GM21390 (cell line): Measurements from ENCODE around the gene CDC42EP4.
"Not testable (repeated sequence)": the region's sequence is repeated elsewhere in the genome, so short reads cannot be mapped to it uniquely, and the experiment has no call there.

ENCODE experiments used
- ATAC-seq: cut with Tn5 transposase; IDR thresholded peaks from one replicate; pipeline ENCODE4 v1.9.1; 2021; ENCODE audit not compliant: unreplicated experiment

CDC42EP4 gene

DNA sequence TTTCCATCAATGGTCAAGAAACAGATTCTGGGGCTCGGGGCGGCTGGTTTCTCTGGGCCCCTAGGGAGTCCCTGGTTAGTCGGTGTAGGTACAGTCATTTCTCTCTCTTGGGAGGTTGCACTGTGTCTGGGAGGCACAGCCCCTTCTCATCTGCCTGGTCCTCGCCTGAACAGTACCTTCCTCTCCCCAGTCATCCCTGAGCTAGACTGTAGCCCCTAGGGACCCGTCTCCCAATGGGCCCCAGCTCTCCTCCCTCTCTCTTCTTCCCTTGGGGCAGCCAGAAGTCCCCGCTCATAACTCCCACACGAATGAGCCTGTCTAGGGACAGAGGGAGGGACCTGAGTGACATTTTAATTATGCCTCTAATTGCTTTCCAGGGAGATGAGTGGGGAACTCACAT lies 29.9 kb downstream of the CDC42EP4 start:
- peak; percentile 89 for ATAC-seq

DNA sequence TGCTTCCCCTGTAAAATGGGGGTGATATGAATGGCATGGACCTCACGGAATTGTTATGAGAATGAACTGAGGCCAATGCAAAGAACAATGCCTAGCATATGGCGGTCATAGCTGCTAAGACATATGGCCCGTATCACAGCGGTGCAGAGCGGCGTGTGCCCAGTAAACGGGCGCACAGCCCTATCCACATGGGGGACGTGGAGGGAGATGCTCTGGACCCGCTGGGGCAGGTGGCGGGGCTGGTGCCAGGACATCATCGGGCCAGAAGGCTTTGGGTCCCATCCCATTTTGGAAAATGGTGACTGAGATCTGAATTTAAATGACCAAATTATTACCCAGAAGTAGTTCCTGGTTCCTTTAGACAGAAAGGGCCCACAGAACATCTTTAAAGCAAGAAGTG lies 31.6 kb downstream of the CDC42EP4 start:
- no peak for ATAC-seq

DNA sequence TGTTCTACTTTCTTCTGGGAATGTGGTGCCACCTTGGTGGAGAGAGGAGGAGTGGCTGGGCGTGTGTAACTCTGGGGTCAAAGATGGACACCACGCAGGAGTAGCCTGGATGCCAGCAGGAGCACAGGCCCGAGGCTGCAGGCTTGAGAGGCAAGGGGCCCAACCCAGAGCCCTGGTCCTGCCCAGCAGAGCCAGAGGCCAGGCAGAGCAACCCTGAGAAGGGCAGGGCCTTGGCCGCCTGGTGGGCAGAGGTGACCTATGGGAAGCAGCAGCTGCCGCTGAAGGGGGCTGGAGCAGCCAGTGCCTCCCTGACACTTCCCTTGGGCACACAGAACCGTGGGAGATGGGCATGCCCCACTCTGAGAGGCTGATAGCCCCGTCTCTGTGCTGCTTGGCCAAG lies 32.1 kb downstream of the CDC42EP4 start:
- no peak for ATAC-seq

DNA sequence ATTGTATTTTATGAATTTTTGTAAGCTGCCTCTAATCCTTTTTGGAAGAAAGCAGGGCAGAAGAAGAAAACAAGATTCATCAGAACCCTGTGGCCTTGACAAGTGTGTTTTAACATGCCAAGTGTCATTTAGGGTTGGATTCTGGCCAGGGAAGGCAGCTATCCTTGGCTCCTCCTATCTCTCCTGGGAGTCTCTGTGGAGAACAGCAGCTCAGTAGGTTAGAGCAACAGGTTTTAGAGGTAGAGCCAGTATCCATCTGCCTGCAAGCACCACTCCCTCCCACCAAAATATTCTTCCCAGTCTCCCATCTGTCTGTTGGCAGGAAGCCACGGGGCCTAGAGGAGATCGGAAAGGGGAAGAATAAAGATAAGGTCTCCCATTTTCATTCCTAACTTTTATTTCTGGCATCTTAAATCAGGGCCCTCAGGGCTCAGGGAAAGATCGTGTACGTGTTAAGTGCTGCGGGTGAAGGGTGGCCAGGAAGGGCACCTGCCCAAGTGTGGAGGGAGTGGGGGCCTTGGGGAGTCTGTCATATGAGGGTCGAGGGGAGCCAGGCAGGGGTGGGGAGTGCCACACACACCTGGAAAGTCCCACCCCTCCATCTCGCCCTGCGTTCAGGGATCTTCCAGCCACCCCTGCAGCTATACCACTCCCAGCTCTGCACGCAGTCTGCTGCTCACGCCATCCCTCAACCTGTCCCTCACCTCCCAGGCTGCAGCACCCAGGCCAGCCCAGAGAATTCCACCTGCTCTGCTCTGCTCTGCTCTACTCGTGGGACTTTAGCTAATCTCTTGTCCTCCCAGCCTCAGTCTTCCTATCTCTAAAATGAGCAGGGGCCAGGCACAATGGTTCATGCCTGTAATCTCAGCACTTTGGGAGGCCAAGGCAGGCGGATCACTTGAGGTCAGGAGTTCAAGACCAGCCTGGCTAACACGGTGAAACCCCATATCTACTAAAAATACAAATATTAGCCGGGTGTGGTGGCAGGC lies 33.0 kb downstream of the CDC42EP4 start:
- no peak for ATAC-seq

DNA sequence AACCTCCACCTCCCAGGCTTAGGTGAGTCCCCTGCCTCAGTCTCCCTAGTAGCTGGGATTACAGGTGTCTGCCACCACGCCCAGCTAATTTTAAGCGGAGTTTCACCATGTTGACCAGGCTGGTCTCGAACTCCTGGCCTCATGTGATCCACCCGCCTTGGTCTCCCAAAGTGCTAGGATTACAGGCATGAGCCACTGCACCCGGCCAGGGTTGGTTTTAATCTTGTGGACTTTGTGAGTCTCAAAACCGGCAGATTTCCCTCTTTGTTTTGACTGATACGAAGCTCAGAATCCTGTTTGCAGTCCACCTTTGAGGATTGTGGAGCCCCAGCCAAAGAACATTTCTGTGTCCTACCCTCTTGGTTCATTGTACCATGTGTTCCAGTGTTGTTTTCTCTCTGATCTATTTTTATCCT lies 33.7 kb downstream of the CDC42EP4 start:
- no peak for ATAC-seq

DNA sequence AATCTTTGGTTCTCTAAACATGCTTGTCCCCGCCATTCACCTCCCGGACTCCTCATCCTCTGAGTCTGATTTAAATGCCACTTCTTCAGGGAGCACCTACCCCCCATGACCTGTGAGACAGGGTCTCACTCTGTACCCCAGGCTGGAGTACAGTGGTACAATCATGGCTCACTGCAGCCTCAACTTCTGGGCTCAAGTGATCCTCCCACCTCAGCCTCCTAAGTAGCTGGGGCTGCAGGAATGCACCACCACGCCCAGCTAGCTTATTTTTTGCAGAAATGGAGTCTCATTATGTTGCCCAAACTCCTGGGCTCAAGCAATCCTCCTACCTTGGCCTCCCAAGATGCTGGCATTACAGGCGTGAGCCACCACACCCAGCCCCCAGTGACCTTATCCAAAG lies 37.3 kb downstream of the CDC42EP4 start:
- ATAC-seq, result no peak

DNA sequence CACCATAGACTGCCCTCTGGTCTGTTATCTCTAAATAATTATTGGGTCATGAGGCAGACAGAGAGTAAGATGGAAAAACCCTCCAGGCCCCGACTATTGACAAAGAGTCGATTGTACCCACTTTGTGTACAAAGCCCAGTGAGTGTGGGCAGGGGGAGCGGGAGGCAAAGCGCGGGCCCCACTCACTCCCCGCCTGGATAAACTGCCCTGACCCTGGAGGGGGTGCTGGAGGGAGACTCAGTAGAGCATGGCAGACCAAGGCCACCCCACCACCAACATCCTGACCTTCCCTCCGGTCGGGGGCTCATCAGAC lies 38.9 kb downstream of the CDC42EP4 start:
- no peak for ATAC-seq

DNA sequence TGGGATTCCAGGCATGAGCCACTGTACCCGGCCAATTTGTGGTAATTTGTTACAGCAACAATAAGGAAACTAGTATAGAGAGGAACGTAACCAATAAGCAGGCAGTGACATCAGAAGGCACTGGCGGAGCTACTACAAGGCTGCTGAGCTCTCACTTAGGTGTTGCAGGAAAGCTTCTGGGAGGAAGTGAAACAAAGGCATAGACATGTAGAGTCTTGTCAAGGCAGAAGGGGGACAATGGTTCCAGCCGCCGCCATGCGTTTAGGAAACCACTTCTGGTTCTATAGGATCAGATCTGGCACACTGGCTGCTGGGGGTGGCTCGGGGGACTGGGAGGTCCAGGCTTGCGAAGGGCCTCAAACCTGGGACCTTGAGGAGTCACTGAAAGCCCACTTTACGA lies 40.7 kb downstream of the CDC42EP4 start:
- peak; percentile 99 for ATAC-seq

DNA sequence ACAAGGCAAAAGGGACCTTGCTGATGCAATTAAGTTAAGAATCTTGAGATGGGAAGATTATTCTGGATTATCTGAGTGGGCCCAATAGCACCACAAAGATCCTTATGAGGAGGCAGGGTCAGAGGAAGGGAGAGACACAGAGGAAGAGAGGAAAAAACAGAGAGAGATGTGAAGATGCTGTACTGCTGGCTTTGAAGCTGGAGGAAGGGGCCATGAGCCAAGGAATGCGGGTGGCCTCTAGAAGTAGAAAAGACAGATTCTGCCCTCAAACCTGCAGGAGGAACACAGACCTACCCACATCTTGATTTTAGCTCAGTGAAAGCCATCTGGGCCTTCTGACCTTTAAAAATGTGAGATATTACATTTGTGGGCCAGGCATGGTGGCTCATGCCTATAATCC lies 42.0 kb downstream of the CDC42EP4 start:
- ATAC-seq, result no peak

DNA sequence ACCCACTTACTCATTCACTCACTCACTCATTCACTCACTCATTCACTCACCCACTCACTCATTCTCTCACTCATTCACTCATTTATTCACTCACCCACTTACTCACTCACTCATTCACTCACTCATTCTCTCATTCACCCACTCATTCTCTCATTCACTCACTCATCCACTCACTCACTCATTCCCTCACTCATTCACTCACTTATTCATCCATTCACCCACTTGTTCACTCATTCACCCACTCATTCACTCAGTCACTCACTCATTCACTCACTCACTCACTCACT lies 42.5 kb downstream of the CDC42EP4 start:
- ATAC-seq, result no peak

DNA sequence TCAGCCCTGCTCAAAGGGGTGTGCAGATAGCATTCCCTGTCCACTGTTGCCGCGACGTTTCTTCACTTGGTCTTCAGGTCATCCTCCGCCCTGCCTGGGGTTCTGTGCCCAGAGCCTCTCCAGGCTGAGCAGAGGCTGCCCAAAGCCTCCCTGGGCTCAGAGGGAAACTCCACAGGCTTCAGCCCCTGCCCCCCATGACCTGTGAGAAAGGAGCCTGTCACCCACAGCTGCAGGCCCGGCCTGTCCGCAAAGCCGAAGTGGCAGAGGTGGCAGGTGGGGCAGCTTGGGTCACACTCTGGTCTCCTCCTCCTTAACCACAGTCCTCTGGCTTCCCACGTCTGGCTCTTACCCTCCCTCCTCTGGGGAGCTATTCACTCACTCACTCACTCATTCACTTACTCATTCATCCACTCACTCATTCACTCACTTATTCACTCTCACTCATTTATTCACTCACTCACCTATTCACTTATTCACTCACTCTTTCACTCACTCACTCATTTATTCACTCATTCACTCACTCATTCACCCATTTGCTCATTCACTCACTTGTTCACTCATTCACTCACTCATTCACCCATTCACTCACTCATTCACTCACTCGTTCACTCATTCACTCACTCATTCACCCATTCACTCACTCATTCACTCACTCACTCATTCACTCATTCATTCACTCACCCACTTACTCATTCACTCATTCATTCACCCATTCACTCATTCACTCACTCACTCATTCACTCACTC lies 43.0 kb downstream of the CDC42EP4 start:
- ATAC-seq, result no peak

DNA sequence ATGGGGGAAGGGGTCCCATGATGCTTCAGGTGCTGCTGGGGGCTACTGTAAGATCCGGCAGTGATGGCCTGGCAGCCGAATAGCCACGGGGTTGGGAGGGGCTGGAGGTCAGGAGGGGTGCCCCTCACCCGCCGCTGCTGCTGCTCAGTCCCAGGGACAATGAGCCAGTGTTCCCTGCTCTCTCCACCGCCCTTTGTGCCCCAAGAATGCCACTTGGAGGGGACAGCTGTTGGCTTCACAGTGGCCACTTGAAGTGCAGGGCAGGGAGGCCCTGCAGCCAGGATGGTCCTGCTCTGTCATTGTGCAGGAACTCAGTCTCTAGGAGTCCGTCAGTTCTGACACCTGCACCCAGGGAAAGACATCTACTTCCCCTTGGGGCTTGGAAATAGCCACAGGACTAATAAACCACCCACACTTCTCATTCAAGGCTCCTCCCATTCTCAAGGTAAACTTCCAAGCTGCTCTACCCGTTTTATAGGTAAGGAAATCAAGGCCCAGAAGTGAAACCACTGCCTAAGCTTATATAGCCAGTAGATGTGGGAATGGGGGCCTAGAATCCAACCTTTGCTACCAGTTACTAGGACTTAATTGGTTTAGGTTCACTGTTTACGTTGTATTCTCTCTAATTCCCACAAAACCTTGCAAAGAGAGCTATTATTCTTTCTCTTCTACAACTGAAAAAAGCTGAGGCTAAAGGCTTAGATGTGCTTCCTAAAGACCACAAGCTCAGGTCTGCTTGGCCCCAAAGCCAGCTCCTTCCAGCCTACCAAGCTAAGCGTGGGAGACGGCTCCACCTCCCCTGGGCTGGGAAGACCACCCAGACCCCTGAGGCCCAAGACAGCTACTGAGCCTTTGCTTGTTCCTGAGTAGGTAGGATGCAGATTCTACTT lies 43.9 kb downstream of the CDC42EP4 start:
- ATAC-seq, result no peak

DNA sequence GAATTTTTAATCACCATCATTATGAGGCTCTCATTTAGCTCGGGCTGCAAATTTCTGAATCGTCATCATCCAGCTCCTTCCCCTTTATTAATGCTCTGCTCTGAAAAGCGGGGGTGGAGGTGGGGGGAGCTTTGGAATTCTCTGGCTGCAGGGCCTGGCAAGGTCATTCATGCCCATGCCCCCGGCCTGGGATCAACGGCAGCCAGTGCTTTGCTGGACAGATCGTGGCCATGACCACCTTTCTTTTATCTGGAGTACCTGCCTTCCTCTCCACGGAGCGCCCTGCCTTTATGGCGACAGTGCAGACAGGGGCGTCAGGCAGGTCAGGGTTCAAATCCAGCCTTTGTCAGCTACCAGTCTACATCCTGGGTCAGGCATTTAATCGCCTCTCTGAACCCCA lies 45.0 kb downstream of the CDC42EP4 start:
- no peak for ATAC-seq

DNA sequence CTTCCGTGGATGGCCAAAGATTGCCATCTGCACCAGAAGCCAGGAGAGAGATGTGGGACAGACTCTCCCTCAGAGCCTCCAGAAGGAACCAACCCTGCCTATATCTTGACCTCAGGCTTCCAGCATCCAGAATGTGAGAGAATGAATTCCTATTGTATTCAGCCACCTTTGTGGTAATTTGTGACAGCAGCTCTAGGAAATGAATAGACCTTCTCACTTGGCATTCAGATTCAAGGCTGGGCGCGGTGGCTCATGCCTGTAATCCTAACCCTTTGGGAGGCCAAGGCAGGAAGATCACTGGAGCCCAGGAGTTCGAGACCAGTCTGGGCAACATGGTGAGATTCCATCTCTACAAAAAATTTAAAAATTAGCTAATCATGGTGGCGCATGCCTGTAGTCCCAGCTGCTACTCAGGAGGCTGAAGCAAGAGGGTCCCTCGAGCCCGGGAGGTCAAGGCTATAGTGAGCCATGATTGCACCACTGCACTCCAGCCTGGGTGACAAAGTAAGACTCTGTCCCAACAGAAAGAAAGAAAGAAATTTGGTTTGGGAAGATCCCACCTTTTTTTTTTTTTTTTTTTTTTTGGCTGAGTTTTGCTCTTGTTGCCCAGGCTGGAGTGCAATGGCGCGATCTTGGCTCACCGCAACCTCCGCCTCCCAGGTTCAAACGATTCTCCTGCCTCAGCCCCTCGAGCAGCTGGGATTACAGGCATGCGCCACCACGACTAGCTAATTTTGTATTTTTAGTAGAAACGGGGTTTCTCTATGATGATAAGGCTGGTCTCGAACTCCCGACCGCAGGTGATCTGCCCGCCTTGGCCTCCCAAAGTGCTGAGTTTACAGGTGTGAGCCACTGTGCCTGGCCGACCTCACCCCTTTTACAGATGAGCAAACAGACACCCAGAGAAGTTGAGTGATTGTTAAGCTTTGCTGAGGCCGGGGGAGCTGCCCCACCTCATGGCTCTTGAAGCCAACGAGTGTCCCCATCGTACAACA lies 45.9 kb downstream of the CDC42EP4 start:
- ATAC-seq, result no peak

DNA sequence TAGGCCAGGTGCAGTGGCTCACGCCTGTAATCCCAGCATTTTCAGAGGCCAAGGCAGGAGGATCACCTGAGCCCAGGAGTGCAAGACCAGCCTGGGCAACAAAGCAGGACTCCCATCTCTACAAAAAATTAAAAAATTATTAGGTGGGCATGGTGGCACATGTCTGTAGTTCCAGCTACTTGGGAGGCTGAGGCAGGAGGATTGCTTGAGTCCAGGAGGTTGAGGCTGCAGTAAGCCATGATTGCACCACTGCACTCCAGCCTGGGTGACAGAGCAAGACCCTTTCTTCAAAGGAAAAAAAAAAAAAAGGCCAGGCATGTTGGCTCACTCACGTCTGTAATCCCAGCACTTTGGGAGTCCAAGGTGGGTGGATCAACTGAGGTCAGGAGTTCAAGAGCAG lies 47.4 kb downstream of the CDC42EP4 start:
- not testable (repeated sequence) for ATAC-seq

DNA sequence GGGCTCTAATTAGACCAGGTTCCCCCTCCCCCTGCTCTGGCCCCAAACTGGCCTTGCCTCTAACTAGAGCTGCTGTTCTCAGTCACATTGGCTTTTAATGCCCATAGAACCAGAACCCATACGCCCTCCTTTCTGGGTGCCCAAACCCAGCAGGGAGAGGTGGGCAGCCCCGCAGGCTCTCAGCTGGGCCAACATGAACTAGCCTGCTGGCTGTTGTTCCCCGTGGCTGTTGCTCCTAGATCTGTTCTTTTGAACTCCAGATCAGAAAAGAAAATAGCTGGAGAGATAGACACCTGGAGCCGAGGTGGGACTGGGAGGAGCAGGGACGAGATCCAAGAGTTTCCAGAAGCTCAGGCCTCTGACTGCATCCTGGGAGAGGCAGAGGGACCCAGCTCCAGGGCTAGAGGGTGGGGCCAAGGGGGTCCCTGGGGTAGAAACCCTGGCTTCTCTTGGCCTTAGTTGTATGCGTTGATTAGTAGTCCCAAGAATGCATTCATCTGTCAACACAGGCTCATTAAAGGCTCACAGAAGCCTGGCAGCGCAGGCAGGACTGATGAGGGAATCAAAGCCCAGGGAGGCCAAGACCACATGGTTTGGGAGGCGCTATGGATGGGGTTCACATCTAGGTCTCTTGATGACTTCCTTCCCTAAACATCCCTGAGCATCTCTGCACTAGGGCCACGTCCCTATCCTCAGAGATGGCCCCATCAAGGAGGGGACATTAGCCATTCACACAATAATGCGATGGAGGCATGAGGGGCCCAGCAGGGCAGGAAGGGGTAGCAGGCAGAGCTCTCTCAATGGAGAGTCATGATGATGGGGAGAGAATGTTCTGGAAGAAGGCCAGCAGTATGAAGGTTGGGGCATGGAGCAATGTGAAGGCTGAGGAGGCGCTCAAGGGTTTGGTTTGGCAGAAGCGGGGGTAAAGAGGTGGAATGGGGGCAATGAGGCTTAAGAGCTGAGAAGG lies 48.8 kb downstream of the CDC42EP4 start:
- no peak for ATAC-seq

DNA sequence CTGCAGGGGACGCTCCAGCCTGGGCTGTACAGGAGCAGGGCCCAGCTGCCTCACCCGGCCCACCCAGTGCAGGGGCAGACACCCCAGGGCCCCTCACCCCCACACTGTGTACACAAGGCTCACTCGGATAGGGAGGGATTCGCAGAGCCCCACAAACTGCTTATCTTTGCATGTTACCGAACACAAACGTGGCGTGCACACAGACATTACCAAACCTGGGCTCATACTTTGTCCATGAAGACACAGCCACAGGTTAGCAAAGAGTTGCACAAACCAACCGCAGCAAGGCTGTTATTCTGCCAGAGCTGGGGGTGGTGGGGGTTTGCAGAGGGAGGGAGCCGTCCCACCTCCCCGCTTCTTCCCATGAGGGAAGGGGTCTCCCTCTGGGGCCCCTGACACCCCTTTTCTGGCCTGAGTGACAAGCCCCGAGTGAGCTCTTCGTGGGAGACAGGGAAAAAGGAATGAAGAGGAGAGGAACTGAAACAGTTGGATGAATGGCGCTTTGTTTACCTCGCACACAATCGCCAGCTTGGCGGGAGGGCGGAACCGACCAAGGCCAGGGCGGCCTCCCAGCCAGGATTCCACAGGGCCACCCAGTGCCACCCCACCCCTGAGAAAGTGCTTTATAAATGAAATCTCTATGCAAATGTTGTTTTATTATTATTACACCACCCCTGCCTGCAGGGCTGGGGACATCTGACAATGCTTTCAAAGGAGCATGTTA lies 49.7 kb downstream of the CDC42EP4 start:
- ATAC-seq, result no peak

DNA sequence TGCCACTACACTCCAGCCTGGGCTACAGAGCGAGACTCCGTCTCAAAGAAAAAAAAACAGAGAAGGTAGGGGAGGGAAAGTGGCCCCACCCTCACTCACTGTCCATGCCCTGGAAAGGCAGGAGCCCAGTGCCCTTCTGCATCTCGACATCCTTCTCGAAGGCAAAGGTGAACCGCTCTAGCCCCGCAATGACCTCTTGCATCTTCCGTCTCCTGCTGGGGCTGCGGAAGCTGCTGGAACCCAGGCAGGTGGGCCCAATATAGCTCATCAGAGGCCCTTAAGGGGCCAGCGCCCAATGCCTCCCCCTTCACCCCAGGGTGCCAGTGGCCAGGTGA lies 50.2 kb downstream of the CDC42EP4 start, which contains the start of gene CPSF4L:
Gene CPSF4L, minus strand, starts transcription at position 264 of the 335 bp plus-strand sequence. Its CDS starts 62 bp downstream, at position 202.
- no peak for ATAC-seq
